Duodenal mucosa (tissue), 2 donors: ENCODE results near the gene HSD17B8.

Experiments
- H3K27ac ChIP-seq: one replicate; pipeline ENCODE4 v1.7.0; 2013; ENCODE audit warnings: low read depth, low read length
- H3K27me3 ChIP-seq, 2 donors: one replicate each; pipeline ENCODE4 v1.7.0; 2013; ENCODE audit warnings: low read length in 2 of 2, control low read depth in 1 of 2; ENCODE audit not compliant: insufficient read depth in 2 of 2, control insufficient read depth in 1 of 2
- H3K36me3 ChIP-seq, 2 donors: one replicate each; pipeline ENCODE4 v1.7.0; 2013; ENCODE audit warnings: low read length in 2 of 2, control low read depth in 1 of 2; ENCODE audit not compliant: insufficient read depth in 2 of 2, control insufficient read depth in 1 of 2
- H3K4me1 ChIP-seq, 2 donors: one replicate each; pipeline ENCODE4 v1.7.0; 2013; ENCODE audit warnings: low read length in 2 of 2, control low read depth in 1 of 2; ENCODE audit not compliant: insufficient read depth in 2 of 2, control insufficient read depth in 1 of 2
- H3K4me3 ChIP-seq, 2 donors: one replicate each; pipeline ENCODE4 v1.7.0; 2013; ENCODE audit warnings: low read length in 2 of 2, low read depth in 1 of 2
- H3K9ac ChIP-seq, 2 donors: one replicate each; pipeline ENCODE4 v1.7.0; 2013; ENCODE audit warnings: low read length in 2 of 2, low read depth in 1 of 2
- H3K9me3 ChIP-seq, 2 donors: one replicate each; pipeline ENCODE4 v1.7.0; 2013; ENCODE audit warnings: low read length in 2 of 2, control low read depth in 1 of 2; ENCODE audit not compliant: control insufficient read depth in 1 of 2

The HSD17B8 gene

DNA sequence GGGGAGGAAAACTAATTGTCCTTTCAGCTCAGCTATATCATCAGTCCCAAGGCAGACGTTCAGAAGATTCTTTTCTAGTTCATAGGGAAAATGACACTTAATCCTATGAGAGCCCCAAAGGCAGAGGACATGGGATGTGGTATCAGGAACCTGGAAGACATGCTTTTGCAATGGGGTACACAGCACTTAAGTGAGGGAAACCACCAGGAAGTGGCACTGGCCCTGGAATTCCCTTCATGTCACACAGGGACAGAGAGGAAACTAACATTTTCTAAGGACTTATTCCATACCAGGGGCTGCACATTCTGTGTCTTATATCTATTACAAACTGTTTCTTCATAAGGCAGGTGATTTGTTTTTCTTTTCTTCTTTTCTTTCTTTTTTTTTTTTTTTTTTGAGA lies 39.0 kb downstream of the HSD17B8 start:
- peaks cover 9 to 16% of the 10 kb centered on the region in 2 donors for H3K27me3 ChIP-seq
- no peaks in the 10 kb centered on the region for H3K36me3 ChIP-seq
- H3K27ac ChIP-seq, result no peak overlapping the region
- peaks cover 6 to 7% of the 10 kb centered on the region in 2 donors for H3K4me1 ChIP-seq
- H3K4me3 ChIP-seq, result no peak overlapping the region
- H3K9me3 ChIP-seq, result no peaks in the 10 kb centered on the region
- no peak overlapping the region for H3K9ac ChIP-seq

DNA sequence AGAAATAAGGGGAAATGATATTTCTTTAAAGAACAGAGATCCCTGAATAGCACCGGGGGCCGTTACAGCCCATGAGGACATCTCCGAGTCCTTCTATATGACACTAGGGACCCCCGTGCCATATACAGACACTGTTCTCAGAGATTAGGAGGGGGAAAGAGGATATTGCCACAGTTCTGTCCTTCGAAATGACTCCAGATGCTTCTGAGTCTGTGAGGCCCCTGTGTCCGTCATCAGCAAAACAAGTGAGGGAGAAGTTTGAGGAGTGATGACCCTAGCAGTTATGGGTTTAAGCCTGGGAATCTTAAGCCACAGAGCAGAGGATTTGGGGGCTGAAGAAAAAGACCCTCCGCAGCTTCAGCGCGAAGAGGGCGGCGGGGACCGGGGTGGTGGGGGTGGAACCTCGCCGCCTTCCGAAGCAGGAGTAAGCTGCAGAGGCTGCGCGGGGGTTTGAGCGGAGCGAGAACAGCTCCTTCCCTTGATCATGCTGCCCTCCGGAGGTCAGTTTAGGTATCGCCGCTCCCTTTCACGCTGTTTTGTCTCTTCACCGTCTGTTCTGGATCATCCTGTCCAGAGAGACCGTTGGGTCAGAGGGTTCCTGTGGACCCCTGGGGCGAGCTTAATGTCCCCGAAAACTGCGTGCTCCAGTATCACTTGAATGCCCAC lies 43.7 kb downstream of the HSD17B8 start:
- H3K27me3 ChIP-seq, result peaks cover 0 to 4% of the 10 kb centered on the region in 2 donors
- peaks cover 25 to 26% of the 10 kb centered on the region in 2 donors for H3K4me1 ChIP-seq
- peak overlapping the region; percentile 69 to 92 for H3K9ac ChIP-seq
- peaks cover 0 to 11% of the 10 kb centered on the region in 2 donors for H3K36me3 ChIP-seq
- H3K4me3 ChIP-seq, result peak overlapping the region; percentile 93 to 95
- peak overlapping the region; percentile 68 for H3K27ac ChIP-seq
- H3K9me3 ChIP-seq, result peaks cover 0 to 3% of the 10 kb centered on the region in 2 donors

GRCh38 chr6:33248643-33248931 lies 44.1 kb downstream of the HSD17B8 start:
- Histone ChIP-seq H3K27me3 (peaks cover 0 to 4% of the 10 kb centered on the region in 2 donors), H3K36me3 (peaks cover 0 to 11% of the 10 kb centered on the region in 2 donors), H3K4me3 (peak overlapping the region; percentile 93 to 95), H3K9me3 (peaks cover 0 to 3% of the 10 kb centered on the region in 2 donors), H3K27ac (peak overlapping the region; percentile 68), H3K9ac (peak overlapping the region; percentile 69 to 92), H3K4me1 (peaks cover 25 to 26% of the 10 kb centered on the region in 2 donors)

- H3K27ac ChIP-seq, result peak overlapping the region; percentile 89
- H3K4me1 ChIP-seq, result peaks cover 25 to 26% of the 10 kb centered on the region in 2 donors
- peaks cover 0 to 11% of the 10 kb centered on the region in 2 donors for H3K36me3 ChIP-seq
- H3K27me3 ChIP-seq, result peaks cover 0 to 4% of the 10 kb centered on the region in 2 donors
- peak overlapping the region; percentile 97 to 100 for H3K9ac ChIP-seq
- peaks cover 0 to 3% of the 10 kb centered on the region in 2 donors for H3K9me3 ChIP-seq
- H3K4me3 ChIP-seq, result peak overlapping the region; percentile 93 to 95
Observed at GRCh38 chr6:33248932-33249731, 44.7 kb downstream of the HSD17B8 start.

DNA sequence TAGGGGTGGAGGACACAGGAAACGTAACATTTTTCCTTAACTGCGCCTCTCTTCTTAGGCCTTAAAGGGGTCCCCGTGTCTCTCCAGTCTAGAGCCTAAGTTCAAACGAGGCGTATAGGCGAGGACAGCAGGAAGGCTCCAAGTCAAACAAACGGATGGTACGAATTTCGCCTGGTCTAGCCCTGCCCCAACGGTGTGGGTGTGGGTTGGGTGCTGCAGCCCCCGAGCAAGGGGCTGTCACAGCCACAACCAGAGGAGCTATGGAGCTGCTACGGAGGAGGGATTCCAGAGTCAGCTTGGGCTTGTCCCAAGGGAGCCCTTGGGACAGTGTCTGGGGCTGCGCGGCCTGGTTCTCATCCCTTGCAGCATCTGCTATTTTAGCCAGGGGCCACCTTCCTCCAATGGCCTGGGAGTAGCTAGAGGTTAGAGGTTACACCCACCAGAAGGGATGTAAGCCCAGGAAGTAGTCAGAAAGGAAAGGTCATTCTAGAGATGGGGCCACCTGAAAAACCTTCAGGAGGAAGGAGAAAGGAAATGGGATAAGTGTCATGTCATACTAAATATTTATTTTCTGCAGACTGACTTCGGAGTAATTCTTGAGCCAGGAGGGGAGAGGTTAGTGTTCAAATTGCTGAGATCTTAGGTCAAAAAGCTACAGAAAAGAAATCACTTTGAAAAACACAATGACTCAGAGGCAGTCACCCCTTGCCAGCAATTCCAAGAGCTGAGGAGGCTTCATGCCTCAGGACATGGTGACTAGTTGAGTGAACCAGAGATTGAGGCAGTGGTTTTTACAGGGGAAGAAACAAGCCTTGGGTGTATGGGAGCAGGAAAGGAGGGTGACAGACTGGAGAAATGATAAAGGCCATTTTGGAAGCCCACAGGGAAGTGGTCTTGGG lies 45.5 kb downstream of the HSD17B8 start:
- Histone ChIP-seq H3K27ac (peak overlapping the region; percentile 89), H3K4me1 (peaks cover 25 to 26% of the 10 kb centered on the region in 2 donors), H3K36me3 (peaks cover 0 to 11% of the 10 kb centered on the region in 2 donors), H3K9ac (peak overlapping the region; percentile 97 to 100), H3K4me3 (peak overlapping the region; percentile 93 to 95), H3K27me3 (peaks cover 0 to 4% of the 10 kb centered on the region in 2 donors), H3K9me3 (peaks cover 0 to 3% of the 10 kb centered on the region in 2 donors)

- Histone ChIP-seq H3K9ac (no peak overlapping the region), H3K36me3 (peaks cover 0 to 11% of the 10 kb centered on the region in 2 donors), H3K9me3 (peaks cover 0 to 3% of the 10 kb centered on the region in 2 donors), H3K27ac (no peak overlapping the region), H3K27me3 (peaks cover 0 to 4% of the 10 kb centered on the region in 2 donors), H3K4me3 (no peak overlapping the region), H3K4me1 (peaks cover 25 to 26% of the 10 kb centered on the region in 2 donors)
Observed at GRCh38 chr6:33250731-33251130, 46.3 kb downstream of the HSD17B8 start.

DNA sequence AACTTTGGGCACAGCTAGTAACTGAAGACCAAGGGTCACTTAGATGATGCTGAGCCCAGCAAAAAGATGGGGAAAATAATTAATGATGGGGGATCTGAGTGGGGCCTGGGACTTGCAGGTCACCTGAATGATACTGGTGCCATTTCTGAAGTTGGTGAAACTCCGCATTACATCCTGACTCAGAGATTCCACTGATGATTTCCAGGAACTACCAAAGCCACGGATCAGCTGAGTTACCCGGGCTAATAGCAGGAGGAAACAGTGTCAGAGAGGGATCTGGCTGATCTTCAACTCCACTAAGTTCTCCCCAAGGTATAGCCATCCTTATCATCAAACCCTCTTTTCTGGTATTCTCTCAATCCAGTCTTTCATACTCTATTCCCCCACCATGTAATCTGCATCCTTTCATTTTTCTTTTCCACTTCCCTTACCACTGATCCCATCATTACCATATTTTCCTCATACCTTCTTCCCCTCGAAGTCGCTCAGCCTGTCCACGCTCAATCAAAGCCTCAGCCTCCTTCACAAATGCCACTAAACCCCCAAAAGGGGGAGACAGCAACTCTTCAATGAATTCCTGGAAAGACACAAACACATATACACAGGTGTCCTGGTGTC lies 47.0 kb downstream of the HSD17B8 start:
- H3K27me3 ChIP-seq, result peaks cover 0 to 4% of the 10 kb centered on the region in 2 donors
- H3K4me1 ChIP-seq, result peaks cover 25 to 26% of the 10 kb centered on the region in 2 donors

GRCh38 chr6:33252759-33253158 lies 48.3 kb downstream of the HSD17B8 start:
- no peak overlapping the region for H3K9ac ChIP-seq
- H3K27me3 ChIP-seq, result no peaks in the 10 kb centered on the region
- H3K4me1 ChIP-seq, result peaks cover 25 to 26% of the 10 kb centered on the region in 2 donors
- peaks cover 0 to 3% of the 10 kb centered on the region in 2 donors for H3K9me3 ChIP-seq
- peaks cover 0 to 14% of the 10 kb centered on the region in 2 donors for H3K36me3 ChIP-seq
- H3K27ac ChIP-seq, result no peak overlapping the region
- no peak overlapping the region for H3K4me3 ChIP-seq

More for the DNA sequence above, 47.0 kb downstream of the HSD17B8 start:
- Histone ChIP-seq H3K9ac (no peak overlapping the region), H3K27ac (no peak overlapping the region), H3K4me3 (no peak overlapping the region), H3K36me3 (peaks cover 0 to 11% of the 10 kb centered on the region in 2 donors), H3K9me3 (peaks cover 0 to 3% of the 10 kb centered on the region in 2 donors)

DNA sequence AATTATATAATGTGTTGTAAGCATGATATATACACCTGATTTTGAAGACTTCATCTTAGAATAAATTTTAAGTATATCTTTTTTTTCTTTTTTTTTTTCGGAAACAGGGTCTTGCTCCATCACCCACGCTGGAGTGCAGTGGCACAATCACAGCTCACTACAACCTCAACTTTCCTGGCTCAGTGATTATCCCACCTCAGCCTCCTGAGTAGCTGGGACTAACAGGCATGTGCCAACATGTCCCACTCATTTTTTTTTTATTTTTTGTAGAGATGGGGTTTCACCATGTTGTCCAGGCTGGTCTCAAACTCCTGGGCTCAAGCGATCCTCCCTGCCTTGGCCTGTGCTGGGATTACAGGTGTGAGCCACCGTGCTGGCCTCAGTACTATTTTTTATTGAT lies 50.1 kb downstream of the HSD17B8 start:
- Histone ChIP-seq H3K36me3 (peaks cover under 1 to 25% of the 10 kb centered on the region in 2 donors), H3K27ac (no peak overlapping the region), H3K9me3 (peaks cover 0 to under 1% of the 10 kb centered on the region in 2 donors), H3K4me1 (peaks cover 12 to 13% of the 10 kb centered on the region in 2 donors), H3K4me3 (no peak overlapping the region), H3K9ac (no peak overlapping the region), H3K27me3 (no peaks in the 10 kb centered on the region)
